ENCODE measurements around the gene SAC3D1.

- TF ChIP-seq CTCF (IDR thresholded peaks at IDR 0.05) = no peak
- no peak for TF ChIP-seq EP300 (IDR thresholded peaks at IDR 0.05; ENCODE audit: low read depth)
These were observed 16.0 kb downstream of the SAC3D1 start for GRCh38 chr11:65056999-65057398.

All from transverse colon (tissue), 3 donors.